Globus pallidus (tissue), 1 donor: ENCODE measurements around the gene CCNB1.
"Not testable (repeated sequence)": the region's sequence is repeated elsewhere in the genome, so short reads cannot be mapped to it uniquely, and the experiment has no call there.

Source experiments
- DNase-seq: peaks from one replicate; pipeline ENCODE4 v3.0.0-alpha.2; 2015; ENCODE audit warnings: low spot score

Gene CCNB1

GRCh38 chr5:69166686-69167492, at the start of gene CCNB1:
CCNB1 (plus strand) TSS chr5:69167150; CDS start chr5:69167263, 113 bp downstream.
- peak; percentile 97 for DNase-seq

GRCh38 chr5:69129413-69129812, 37.5 kb upstream of the CCNB1 start:
- DNase-seq, result no peak

GRCh38 chr5:69130241-69130640, 36.7 kb upstream of the CCNB1 start:
- DNase-seq, result no peak

- no peak for DNase-seq
Observed at GRCh38 chr5:69131304-69131703, 35.6 kb upstream of the CCNB1 start.

- DNase-seq, result no peak
Observed at GRCh38 chr5:69134126-69134525, 32.8 kb upstream of the CCNB1 start.

- no peak for DNase-seq
Observed at GRCh38 chr5:69136293-69136692, 30.7 kb upstream of the CCNB1 start.

GRCh38 chr5:69137208-69137607, 29.7 kb upstream of the CCNB1 start:
- not testable (repeated sequence) for DNase-seq

GRCh38 chr5:69137807-69138206, 29.1 kb upstream of the CCNB1 start:
- no peak for DNase-seq

- no peak for DNase-seq
Observed at GRCh38 chr5:69138766-69139165, 28.2 kb upstream of the CCNB1 start.

GRCh38 chr5:69140239-69140638, 26.7 kb upstream of the CCNB1 start:
- not testable (repeated sequence) for DNase-seq

- no peak for DNase-seq
Observed at GRCh38 chr5:69140827-69141226, 26.1 kb upstream of the CCNB1 start.

- not testable (repeated sequence) for DNase-seq
Observed at GRCh38 chr5:69148576-69148975, 18.4 kb upstream of the CCNB1 start.

- no peak for DNase-seq
Observed at GRCh38 chr5:69148981-69149675, 17.8 kb upstream of the CCNB1 start.

GRCh38 chr5:69149676-69150010, 17.3 kb upstream of the CCNB1 start:
- DNase-seq, result no peak

- DNase-seq, result no peak
Observed at GRCh38 chr5:69152731-69153130, 14.2 kb upstream of the CCNB1 start.

GRCh38 chr5:69156456-69156855, 10.5 kb upstream of the CCNB1 start:
- DNase-seq, result no peak

- DNase-seq, result no peak
Observed at GRCh38 chr5:69158039-69158438, 8.9 kb upstream of the CCNB1 start.

GRCh38 chr5:69160651-69161050, 6.3 kb upstream of the CCNB1 start:
- DNase-seq, result no peak

GRCh38 chr5:69167493-69167855, 524 bp downstream of the CCNB1 start:
- DNase-seq, result no peak

- DNase-seq, result no peak
Observed at GRCh38 chr5:69167929-69168328, 979 bp downstream of the CCNB1 start.

GRCh38 chr5:69170495-69170894, 3.5 kb downstream of the CCNB1 start:
- no peak for DNase-seq

GRCh38 chr5:69170969-69171368, 4.0 kb downstream of the CCNB1 start:
- no peak for DNase-seq

- DNase-seq, result not testable (repeated sequence)
Observed at GRCh38 chr5:69181659-69182293, 14.8 kb downstream of the CCNB1 start.
